ENCODE data around the gene ARID1B.

ARID1B gene

DNA sequence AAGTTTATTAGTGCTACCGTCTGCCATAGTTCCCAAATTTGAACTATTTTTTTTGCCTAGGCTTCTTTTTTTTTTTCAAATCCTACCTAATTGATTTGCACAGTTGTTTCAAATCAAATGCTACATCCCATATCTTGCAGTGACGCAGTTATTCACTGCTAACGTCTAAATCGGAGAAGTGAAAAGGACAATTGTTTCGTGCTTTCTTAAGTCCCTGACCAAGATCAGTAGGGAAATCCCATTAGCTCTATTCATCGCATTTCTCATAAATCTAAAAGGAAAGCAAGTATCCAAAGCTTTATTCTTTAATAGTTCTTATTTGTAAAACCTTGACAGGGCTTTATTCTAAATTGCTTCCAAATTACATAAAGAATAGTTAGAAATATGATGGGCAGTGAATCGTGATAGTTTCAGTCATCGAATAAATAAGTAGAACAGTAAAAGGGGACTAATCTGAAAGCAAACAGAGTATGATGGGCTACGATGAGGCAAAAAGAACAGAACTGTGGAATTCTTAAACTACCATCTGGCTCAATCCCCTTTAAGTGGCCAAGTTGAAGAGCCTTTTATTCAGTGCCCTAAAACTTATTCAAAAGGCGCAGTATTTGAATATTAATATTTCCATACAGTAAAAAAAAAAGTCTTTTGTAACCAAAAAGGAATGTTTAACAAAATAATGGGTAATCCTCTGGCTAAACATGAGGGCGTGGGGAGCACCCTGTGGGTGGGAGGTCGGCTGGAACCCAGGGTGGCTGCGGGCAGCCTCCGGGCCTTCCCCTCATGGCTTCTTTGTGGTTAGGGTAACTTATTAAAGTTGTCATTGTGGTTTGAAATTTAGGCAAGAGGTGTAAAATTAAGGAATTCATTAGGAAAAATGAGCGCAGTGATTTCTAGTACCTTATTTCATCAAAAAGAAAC is 3.0 kb upstream of the ARID1B start:
- no peak for DNase-seq (ENCODE audit: low spot score)

DNA sequence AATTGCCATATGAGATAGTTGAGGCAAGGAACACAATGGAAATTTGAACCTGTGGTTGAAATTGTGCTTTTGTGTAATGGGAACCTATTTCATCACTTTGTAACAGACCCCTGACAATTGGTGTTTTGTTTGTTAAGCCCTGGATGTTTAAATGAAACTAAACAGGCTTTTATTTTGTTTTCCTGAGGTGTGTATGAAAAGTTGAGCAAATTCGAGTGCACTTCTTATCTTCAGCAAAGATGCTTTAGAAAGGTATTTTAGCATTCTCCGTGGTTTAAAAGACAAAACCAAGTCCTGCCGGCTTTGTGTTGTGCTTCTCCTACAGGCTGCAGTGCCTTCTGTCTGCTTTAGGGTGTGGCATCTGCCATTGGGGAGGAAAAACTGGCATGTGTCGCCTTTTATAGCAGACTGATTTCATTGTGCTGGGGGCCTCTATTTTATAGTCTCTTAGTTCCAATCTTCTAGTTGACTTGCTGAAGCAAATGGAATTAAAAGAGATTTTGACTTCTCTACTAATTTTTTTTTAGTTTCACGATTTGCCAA is 2.2 kb upstream of the ARID1B start:
- peak; percentile 77 for DNase-seq (ENCODE audit: low spot score)

DNA sequence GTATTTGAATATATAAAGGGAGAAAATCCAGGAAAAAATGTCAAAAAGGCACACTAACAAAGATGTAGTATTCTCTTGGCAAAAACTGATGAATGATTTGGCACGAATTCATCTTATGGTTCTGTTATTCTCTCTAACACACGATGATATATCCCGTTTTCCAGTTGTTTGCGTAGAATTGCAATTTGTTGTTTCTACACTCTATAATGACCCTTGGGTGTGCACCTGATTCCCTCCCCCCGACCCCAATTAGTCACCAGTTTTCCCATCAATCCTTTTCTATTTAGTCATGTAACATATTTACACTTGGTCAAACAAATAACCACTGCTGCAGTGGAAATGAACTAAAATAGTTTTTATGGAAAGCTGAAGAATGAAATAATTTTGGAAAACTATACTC is 1.5 kb upstream of the ARID1B start:
- DNase-seq (ENCODE audit: low spot score): no peak

DNA sequence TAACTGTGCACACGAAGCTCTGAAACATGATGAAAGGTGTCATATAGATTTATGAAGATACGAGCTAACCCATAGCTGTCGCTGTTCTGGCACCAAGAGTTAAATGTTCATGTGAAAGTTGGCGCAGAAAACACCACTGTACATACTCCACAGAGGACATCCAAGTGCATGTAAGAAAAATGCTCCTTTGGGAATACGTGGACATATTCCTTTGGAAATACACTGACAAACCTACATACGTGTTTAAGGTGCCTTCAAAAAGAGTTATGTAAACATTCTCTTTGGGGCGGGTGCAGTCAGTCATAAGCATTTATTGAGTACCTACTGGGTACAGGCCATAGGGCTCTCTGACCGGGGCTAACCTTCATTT is 723 bp upstream of the ARID1B start:
- DNase-seq (ENCODE audit: low spot score): peak; percentile 62

DNA sequence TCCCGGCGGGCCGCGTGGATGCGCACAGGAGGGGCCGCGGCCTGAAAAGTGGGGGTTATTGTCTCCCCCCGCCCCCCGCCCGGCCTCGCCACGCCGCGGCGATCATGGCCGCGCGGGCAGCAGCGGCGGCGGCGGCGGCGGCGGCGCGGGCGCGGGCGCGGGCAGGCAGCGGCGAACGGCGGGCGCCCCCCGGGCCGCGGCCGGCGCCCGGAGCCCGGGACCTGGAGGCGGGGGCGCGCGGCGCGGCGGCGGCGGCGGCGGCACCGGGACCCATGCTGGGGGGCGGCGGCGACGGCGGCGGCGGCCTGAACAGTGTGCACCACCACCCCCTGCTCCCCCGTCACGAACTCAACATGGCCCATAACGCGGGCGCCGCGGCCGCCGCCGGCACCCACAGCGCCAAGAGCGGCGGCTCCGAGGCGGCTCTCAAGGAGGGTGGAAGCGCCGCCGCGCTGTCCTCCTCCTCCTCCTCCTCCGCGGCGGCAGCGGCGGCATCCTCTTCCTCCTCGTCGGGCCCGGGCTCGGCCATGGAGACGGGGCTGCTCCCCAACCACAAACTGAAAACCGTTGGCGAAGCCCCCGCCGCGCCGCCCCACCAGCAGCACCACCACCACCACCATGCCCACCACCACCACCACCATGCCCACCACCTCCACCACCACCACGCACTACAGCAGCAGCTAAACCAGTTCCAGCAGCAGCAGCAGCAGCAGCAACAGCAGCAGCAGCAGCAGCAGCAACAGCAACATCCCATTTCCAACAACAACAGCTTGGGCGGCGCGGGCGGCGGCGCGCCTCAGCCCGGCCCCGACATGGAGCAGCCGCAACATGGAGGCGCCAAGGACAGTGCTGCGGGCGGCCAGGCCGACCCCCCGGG is 637 bp downstream of the ARID1B start:
- no peak for DNase-seq (ENCODE audit: low spot score)

DNA sequence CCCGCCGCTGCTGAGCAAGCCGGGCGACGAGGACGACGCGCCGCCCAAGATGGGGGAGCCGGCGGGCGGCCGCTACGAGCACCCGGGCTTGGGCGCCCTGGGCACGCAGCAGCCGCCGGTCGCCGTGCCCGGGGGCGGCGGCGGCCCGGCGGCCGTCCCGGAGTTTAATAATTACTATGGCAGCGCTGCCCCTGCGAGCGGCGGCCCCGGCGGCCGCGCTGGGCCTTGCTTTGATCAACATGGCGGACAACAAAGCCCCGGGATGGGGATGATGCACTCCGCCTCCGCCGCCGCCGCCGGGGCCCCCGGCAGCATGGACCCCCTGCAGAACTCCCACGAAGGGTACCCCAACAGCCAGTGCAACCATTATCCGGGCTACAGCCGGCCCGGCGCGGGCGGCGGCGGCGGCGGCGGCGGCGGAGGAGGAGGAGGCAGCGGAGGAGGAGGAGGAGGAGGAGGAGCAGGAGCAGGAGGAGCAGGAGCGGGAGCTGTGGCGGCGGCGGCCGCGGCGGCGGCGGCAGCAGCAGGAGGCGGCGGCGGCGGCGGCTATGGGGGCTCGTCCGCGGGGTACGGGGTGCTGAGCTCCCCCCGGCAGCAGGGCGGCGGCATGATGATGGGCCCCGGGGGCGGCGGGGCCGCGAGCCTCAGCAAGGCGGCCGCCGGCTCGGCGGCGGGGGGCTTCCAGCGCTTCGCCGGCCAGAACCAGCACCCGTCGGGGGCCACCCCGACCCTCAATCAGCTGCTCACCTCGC is 1.5 kb downstream of the ARID1B start:
- DNase-seq (ENCODE audit: low spot score): no peak

DNA sequence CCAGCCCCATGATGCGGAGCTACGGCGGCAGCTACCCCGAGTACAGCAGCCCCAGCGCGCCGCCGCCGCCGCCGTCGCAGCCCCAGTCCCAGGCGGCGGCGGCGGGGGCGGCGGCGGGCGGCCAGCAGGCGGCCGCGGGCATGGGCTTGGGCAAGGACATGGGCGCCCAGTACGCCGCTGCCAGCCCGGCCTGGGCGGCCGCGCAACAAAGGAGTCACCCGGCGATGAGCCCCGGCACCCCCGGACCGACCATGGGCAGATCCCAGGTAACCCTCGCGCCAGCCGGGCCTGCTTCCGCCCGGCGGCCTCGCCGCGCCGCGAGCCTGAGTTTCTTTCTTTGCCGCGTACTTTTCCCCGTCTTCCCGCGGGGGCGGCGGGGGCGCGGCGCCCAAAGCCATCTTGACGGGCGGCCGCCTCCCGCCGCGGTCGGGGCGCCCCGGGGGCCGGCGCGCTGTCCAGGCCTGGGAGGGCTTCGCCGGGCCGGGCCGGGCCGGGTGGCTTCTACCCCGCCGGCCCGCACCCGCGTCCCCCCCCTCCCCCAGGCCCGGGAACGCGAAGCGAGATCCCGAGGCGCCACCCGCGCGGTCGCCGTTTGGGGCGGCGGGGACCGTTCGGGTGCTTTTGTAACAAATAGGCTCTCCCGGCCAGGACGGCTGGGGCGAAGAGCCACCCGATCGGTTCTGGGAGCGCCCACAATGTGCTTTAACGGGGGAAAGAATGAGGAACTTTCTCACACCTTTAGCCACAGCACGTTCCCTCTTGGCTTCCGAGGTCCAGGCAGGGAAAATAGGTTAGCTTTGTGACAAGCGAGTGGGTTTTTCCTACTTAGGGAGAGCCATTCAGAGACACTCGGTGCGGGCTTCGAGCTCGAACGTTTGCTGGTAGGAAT is 2.3 kb downstream of the ARID1B start:
- DNase-seq (ENCODE audit: low spot score): peak; percentile 52

DNA sequence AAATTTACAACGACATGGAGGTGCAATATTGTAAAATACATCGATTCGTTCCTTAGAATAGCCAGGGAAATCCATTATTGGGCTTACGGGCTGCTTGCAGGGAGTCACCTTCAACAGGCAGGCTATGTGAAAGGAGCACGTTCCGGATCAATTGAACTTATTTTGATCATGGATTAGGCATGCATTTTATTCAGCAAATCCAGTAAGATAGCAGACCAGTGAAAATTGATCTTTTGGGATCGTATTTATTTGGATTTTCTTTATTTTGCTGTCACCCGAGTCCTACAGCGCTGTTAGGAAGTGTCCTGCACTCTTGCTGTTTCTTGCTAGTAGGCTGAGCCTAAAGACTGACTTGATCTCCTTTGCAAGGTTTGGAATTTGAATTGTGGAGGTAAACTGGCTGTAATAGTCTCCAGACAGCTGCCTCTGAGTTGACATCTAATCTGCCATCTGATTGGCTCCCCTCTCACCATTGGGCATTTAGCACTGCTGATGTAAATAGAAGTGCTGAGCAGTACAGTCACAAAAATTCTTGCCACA is 3.0 kb downstream of the ARID1B start:
- DNase-seq (ENCODE audit: low spot score): peak; percentile 98

DNA sequence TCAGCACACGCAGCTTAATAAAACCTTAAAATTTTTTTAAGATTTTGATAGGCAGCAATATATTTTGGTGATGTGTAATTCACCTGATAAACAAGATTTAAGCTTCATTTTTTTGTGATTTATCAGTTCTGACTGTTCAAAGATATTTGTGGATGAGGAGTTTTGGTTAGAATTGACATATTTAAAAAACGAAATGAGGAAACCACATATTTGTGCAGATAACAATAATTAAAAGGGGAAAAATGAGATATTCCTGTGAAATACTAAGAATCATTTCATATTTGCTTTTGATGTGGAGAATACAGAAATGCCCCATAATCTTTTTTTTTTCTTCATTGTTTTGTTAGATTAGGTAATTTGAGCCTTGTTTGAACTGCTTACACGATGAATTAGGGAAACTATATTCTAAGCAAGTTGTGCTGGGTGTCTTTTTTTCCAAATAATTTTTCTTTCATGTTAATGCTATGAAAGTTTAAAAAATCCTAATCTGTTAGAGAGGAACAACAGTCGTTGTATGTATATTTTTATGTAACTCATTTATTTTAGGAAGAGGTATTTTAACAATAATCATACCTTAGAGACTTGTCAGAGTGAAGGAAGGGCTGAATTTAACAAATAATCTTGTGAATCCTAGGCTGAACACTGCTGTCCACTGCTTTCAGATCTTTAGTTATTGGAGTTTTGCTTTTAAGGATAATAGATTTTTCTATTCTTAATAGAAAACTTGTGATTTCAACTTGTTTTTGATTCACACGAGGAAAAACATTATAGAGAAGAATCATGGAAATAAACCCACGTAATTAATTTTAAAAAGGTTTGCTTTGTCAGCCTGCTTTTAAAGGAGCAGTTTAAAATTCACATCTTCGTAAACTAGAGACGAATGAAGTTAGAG is 4.0 kb downstream of the ARID1B start:
- no peak for DNase-seq (ENCODE audit: low spot score)

DNA sequence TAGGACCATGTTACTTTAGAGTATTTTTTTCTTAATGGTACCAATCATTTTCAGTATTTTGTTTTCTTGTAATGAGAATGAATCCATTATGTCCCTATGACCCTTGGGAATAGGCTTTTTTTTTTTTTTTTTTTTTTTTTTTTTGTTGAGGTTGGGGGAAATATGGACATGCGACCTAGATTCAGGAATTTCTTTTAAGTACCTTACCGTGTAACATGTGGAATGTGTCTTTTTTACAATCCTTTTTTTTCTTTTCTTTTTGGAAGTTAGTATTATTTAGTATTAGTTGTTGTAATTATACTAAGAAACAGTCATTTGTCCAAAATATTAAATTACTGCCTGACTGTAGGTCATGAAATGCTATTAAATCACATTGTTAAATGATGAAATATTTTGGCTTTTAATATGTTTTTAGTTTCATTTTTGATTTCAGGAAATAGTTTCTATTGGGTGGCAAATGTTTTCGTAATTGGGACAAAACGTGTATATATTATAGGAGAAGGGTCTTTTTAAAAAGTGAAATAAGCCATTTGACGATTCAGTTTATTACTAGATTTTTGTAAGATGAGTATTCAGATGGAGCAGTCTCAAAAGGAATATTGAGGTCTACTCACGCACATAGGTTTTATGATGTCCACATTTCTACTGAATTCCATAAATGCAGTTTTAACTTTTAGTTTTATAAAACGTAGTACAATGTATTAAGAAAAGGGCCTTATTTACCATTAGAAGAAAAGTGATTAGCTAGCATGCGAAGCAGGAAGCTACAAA is 4.9 kb downstream of the ARID1B start:
- DNase-seq (ENCODE audit: low spot score): no peak

DNA sequence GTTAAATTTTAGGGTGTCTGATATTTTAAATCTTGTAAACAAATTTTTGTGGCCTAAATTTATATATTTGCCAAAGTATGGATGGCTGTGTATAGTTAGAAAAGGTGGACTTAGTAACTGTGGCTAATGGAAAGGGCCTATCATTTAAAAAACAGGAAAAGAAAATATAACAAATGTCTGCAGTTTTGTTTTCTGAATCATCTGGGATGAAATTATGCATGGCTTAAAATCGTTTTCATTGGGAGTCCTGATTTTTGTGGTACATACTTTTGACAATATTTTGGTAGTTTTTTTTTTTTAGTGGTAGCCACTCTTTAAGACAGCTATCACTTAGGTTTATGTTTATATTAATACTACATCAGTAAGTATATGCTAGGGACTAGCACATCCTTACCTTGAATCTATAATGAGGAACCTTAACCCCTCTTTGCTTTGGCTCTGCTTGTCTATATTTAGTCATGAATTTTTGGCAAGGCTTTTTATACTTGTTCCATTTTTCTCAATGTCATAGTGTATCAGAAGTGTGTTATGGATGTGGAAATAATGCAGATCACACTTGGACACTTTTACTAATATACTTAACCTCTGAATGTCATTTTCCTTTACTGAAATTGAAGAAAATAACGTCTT is 5.6 kb downstream of the ARID1B start:
- peak; percentile 46 for DNase-seq (ENCODE audit: low spot score)

DNA sequence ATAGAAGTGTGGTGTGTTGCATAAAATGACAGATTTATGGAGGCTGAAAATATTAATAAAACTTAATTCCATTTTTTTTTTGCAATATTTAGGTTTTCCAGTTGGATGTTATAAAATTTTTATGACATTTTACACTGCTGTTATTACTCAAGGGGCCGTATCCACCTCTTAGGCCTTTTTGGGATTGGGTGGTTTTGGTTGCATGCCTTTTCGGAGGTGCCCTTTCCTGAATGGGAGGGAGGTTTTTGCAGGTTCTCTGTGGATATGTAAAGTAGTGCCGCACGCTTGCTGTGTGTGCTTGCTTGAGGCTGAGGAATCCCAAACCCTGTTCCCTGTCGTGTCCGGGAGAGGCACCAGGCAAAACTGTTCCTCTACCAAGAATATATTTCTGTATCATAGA is 6.8 kb downstream of the ARID1B start:
- DNase-seq (ENCODE audit: low spot score): peak; percentile 65

DNA sequence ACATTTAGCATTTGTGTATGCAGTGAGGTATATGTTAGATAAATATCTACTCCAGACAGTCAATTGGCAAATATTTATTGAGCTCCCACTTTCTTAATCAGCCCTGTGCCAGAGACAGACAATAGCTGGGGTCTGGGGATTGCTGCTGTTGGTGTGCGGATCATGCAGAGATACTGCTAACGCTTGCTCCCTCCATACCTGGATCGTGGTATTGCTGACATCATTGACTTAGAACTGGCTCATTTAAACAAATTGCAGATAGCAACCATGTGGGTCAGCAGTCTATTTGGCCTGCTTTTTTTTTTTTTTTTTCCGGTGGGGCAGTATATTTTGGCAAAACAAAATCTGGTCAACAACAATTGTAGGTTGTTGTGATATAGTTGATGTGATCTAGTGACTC is 9.5 kb downstream of the ARID1B start:
- DNase-seq (ENCODE audit: low spot score): no peak

DNA sequence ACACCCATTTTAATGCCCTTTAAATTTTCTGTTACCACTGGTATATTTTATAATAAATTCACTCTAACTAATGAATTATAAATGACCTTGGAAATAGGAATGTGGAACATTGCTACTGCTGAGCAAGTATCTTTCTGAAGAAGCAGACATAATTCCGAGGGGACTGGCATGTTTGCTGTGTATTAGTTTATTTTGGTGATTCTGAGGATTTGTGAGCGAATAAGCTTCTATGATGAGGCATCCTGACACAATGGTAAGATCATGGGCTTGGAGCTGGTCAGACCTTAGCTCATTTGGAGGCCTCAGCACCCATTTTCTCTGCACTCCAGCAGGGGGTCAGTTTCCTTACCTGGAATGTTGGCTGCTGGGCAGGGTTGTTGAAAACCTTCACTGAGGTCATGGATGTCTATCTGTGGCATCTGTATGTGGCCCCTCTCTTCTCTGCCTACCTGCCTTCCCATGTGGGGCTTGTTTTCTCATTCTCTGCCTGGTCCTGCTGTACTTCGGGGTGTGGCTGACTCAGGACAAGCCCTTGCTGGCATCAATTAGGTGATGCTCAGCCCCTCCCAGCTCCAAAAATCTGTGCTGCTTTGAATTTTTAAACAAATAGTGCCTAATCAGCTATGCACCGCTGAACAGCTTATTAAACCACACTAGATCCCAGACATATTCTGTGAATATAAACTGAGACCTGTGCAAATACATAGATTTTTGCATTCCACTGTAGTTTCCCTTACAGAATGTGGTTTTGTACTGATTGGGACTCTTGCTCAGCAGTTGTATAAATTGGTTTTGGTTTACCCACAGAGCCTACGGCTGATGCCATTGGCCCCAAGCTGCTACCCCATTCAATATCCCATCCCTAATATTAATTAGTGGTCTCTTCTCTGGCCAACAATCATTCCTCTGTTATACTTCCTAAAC is 10.7 kb downstream of the ARID1B start:
- DNase-seq (ENCODE audit: low spot score): peak; percentile 49

DNA sequence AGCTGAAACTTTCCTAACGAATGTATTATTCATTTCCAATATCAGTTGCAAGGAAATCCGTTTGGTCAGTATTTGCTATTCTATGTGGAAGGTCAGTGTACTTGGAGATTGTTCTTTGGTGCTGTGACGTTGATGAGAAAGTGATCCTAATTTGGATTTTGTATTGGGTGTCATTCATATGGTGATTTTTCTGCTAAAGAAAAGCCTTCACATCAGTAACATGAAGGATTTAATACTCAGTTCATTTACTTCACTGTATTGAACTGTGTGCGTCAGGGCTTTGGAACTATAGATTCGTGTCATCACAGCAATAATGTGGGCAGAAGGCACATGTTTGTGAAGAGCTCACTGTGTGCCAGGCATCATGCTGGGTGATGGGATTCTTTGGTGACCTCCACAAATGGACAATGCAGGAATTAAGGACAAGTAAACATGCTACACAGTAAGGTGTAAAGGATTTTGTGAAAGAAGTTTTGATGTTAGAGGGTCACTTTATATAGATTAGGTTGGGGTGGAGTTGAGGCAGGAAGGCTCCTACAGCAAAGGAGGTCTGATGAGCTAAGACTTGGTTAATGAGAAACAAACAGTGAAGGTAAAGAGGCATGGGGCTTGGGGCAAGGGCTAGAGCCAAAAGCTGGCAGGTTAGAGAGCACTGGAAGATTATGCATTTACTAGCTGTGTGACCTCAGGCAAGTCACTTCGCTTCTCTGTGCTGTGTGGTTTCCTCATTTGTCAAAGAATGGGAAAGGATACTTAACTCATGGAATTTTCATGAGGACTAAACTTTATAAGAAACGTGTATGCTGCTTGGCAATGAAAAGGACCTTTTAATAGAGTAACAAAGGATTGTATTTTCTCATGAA is 12.1 kb downstream of the ARID1B start:
- DNase-seq (ENCODE audit: low spot score): no peak

DNA sequence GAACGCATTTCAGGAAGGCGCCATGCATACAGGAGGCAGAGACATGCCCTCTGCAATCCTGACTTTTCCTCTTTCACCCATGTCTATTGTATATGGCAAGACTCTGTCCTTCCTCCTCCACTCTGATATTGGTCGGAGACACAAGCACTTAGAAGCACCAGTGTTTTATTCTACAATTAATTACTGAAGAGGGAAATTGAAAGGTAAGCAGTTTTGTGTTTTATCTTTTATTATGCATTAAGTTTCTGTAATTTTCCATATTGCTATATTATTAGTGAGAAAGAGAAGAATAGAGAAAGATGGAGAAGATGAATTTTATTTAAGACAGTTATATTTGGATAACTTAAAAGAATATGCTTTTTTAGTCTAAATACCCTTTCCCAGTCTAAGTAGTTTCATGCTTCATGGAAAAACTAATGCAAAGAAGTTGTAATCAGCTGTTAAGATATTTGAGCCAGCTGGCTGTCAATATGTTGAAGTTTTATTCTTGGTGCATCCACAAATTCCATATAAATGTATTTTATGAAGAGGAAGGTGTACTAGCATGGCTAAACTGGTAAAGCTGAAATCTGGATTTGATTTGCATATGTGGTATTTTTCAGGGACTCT is 13.6 kb downstream of the ARID1B start:
- DNase-seq (ENCODE audit: low spot score): no peak

Measured in cerebellar cortex (tissue), 1 donor.